Kidney glomerular epithelial cell (primary cell): ENCODE measurements around the gene TNFRSF12A.
A peak's percentile ranks its signal among the peaks of the same experiment; 100 is the strongest.
"Not testable (repeated sequence)": the region's sequence is repeated elsewhere in the genome, so short reads cannot be mapped to it uniquely, and the experiment has no call there.

ENCODE experiments used
- DNase-seq: peaks from one replicate; lab custom pipeline; 2025; lab: John Stamatoyannopoulos, UW

TNFRSF12A gene

DNA sequence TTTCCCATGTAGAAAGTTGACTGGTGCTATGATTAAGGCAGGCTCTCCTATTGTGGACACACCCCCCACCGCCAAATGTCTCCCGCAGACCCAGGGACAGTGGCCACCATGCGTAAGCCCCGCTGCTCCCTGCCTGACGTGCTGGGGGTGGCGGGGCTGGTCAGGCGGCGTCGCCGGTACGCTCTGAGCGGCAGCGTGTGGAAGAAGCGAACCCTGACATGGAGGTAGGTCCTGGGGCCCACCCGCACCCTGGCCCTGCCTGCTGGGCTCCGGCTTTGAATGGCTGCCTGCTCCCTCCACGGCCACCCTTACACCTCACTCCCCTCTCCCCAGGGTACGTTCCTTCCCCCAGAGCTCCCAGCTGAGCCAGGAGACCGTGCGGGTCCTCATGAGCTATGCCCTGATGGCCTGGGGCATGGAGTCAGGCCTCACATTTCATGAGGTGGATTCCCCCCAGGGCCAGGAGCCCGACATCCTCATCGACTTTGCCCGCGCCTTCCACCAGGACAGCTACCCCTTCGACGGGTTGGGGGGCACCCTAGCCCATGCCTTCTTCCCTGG is 29.8 kb downstream of the TNFRSF12A start:
- no peak for DNase-seq

DNA sequence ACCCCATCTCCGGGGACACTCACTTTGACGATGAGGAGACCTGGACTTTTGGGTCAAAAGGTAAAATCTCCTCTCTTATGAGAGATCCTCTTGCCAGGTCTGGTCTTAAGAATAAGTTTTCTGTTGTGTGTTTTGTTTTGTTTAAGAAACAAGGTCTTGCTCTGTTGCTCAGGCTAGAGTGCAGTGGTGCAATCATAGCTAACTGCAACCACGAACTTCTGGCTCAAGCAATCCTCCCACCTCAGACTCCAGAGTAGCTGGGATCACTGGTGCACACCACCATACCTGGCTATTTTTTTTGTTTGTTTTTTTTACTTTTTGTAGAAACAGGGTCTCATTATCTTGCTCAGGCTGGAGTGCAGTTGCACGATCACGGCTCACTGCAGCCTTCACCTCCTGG is 30.3 kb downstream of the TNFRSF12A start:
- no peak for DNase-seq

DNA sequence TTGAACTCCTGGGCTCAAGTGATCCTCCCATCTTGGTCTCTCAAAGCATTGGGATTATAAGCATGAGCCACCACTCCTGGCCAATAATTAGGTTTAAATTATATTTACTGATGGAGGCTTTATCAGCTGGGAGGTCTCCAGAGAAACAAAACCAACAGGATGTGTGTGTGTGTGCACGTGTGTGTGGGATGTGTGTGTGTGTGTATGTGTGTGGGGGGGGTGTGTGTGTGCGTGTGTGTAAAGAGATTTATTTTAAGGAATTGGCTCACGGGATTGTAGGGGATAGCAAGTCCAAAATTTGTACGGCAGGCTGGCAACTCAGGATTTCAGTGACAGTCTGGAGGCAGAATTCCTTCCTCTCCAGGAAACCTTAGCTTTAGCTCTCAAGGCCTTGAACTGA is 30.8 kb downstream of the TNFRSF12A start:
- DNase-seq: no peak

DNA sequence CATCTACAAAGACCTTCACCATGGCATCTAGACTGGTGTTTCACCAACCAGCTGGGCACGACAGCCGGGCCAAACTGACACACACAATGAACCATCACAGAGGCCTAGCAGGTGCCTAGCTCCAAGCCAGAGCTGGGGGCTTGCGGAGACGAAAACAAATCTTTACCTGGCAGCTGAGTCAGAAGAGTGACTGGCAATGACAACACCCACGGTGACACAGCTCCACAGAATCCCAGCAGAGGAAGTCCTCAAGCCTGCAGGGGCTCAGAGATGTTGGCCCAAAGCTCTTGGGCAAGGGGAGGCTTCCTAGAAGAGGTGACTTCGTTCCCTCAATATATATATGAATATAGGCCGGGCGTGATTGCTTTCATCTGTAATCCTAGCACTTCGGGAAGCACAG is 31.3 kb downstream of the TNFRSF12A start:
- DNase-seq: no peak

DNA sequence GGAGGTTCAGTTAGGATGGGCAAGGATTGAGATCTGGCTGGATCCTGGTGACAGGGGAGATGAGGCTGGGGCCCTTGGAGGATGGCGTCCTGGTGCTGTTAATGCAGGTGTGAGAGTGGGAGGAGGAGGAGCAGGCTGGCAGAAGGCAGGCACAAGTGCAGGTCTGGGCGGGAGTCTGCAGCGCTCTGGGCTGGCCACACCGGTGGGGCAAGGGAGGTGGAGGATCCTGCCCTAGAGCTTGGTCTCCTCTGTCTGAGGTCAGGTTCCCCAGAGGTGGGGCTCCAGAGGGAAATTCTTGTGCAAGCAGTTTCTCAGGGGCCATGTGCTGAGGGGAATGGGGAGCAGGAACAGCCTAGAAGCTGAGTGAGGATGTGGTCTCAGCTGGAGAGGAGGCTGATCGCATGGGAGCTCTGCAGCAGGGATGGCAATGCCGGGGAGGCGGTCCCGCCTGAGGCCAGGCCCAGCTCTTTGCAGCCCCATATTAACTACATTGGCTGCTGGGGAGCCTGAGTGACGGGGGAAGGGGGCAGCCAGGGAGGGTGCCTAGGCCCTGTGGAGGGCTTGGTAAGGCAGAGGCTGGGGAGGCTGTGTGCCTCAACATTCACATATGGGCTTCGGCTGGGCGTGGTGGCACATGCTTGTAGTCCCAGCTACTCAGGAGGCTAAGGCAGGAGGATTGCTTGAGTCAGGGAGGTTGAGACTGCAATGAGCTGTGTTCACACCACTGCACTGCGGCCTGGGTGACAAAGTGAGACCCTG is 32.6 kb downstream of the TNFRSF12A start:
- DNase-seq: not testable (repeated sequence)

DNA sequence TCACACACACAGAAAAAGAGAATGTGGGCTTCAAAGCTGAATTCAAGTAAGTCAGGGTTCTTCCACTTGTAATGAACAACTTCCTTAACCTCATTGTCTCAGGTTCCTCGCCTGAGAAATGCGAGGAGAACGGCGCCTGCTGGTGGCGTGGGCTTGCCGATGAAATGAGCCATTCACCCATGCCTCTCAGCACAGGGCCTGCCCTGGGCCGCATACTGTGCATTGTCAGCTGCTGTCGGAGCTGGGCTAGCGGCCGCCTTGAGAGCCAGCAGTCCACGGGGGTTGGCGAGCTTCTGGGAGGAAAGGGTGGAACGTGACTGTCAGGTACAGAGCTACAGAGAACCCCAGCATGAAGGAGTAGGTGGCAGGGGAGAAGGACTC is 33.2 kb downstream of the TNFRSF12A start:
- DNase-seq: not testable (repeated sequence)

DNA sequence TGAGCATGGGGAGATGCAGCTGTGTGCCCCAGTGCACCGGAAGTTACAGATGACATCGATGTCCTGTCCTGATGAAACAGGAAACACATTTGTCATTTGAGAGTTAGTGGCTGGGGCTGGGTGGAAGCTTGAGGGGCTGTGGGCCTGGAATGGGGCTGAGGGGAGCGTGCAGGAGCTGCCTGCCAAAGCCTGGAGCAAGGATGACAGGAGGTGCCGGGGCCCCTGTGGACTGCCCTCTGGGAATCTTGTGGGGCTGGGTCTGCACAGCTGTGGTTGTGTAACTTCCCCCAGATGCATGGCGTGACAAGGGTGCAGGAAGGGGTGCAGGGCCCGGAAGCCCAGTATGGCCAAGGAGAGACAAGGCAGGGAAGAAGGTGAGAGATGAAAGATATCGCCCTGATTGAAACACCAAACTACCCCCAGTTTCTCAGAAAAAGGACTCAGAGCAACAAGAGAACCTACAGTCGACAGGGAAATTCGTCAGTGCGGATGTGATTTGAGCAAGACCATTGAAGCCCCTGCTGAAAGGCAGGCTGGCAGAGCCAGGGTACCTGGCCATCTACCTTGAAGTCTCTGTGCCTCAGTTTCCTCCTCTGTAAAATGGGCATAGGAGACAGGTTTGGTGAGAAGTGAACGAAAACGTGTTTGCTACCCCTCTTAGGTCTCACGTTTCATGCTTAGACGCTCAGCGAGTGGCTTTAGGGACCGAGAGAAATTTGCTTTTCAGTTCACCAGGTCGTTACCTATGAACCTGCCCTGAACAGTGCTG is 35.0 kb downstream of the TNFRSF12A start:
- DNase-seq: no peak

DNA sequence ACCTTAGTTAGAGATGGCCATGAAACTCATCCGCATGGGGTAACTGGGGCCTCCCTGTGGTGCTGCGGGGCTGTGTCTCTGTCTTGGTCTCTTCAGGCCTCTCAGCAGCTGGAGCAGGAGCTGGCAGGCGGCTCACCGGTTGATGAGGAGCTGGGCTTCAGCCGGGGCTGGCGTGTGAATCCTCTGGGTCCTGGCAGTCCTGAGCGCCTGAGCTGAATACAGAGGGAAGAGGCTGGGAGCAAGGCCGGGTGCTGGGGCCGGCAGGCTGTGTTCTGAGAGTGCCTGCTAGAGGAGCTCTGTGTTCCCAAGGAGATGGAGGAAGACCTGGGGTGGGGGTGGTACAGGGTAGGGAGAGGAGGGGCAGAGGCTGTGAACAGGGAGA is 35.6 kb downstream of the TNFRSF12A start:
- DNase-seq: not testable (repeated sequence)

DNA sequence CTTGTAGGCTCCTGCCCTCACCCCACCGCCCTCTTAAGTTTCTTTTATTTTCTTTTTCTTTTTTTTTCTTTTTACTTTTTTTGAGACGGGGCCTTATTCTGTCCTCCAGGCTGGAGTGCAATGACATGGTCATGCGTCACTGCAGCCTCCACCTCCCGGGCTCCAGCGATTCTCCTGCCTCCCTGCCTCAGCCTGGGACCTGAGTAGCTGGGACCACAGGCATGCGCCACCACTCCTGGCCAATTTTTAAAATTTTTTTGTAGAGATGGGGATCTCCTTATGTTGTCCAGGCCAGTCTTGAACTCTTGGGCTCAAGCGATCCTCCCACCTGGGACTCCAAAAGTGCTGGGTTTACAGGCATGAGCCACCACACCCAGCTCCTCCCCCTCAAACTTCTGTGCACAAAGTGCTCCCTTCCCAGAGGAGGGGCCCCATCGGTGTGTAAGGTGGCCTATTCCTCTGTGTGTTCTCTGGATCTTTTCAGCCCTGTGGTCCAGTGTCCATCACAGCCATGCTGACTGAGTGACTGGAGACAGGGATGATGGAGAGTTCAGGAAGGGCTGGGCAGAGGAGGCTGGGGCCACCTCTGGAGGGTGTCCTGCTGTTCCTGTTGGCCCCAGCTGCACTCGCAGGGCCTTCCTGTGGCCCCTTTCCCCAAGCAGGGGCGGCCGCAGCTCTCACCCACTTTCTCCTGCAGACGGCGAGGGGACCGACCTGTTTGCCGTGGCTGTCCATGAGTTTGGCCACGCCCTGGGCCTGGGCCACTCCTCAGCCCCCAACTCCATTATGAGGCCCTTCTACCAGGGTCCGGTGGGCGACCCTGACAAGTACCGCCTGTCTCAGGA is 36.4 kb downstream of the TNFRSF12A start:
- DNase-seq: no peak

DNA sequence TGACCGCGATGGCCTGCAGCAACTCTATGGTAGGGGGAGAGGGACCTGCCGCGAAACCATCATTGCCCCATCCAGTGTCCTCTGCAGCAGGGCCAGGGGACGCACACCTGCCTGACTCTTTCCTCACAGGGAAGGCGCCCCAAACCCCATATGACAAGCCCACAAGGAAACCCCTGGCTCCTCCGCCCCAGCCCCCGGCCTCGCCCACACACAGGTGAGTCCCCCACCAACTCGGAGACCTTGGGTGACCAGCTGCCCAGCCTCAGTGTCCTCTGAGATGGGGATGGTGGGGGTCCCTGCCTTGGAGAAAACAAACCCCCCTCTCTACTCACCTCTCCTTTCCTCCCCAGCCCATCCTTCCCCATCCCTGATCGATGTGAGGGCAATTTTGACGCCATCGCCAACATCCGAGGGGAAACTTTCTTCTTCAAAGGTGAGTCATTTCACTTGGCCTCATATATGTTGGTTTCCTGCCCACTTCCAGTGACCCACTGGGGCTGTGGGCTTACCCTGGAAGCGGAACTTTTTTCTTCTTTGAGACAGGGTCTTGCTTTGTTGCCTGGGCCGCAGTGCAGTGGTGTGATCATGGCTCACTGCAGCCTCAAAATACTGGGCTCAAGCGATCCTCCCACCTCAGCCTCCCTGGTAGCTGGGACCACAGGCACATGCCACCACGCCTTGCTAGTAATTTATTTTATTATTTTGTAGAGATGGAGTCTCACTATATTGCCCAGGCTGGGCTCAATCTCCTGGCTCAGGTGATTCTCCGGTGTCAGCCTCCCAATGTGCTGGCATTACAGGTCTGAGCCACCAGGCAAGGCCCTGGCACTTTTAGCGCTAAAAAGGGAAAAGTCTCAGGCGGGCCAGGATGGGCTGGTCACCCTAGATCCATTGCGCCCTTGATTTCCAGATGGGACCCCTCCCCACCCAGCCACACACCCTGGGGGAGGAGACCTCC is 37.3 kb downstream of the TNFRSF12A start:
- no peak for DNase-seq

DNA sequence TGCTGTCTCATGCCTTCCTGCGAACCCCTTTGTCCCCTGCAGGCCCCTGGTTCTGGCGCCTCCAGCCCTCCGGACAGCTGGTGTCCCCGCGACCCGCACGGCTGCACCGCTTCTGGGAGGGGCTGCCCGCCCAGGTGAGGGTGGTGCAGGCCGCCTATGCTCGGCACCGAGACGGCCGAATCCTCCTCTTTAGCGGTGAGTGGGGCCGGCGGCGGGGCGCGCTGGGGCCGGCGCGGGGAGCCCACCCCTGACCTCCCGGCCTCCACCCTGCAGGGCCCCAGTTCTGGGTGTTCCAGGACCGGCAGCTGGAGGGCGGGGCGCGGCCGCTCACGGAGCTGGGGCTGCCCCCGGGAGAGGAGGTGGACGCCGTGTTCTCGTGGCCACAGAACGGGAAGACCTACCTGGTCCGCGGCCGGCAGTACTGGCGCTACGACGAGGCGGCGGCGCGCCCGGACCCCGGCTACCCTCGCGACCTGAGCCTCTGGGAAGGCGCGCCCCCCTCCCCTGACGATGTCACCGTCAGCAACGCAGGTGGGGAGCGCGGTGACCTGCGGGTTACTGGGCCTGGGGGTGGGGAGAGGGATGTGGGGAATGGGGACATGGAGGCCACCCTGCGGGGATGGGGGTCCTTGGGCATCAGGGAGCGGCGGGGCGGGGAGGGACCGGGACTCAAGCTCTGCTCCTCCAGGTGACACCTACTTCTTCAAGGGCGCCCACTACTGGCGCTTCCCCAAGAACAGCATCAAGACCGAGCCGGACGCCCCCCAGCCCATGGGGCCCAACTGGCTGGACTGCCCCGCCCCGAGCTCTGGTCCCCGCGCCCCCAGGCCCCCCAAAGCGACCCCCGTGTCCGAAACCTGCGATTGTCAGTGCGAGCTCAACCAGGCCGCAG is 38.2 kb downstream of the TNFRSF12A start:
- DNase-seq: no peak

DNA sequence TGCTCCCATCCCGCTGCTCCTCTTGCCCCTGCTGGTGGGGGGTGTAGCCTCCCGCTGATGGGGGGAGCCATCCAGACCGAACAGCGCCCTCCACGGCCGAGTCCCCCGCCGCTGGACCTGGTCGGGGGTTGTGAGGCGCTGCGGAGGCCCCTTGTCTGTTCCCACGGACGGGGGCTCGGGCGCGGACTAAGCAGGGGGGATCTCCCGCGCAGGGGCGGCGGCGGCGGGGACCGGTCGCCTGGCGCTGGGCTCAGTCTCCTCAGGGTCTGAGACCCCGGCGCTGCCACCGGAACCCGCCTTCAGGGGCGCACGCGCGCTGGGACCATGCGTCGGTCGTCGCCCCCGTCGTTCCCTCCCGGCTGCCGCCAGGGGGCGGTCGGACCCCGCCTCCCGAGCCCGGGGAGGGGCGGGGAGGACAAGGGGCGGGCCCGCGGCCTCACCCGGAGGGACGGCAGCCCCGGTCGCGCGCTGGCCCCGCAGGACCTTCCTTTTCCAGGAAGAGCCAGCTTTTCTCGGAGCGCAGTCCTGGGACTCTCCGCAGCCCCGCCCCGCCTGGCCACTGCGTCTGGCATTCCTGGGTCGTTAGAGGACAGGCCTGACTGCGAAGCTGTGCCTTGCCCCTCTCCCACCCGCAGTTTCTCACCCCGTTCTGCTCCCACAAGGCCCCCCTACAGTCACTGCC is 39.0 kb downstream of the TNFRSF12A start:
- no peak for DNase-seq

DNA sequence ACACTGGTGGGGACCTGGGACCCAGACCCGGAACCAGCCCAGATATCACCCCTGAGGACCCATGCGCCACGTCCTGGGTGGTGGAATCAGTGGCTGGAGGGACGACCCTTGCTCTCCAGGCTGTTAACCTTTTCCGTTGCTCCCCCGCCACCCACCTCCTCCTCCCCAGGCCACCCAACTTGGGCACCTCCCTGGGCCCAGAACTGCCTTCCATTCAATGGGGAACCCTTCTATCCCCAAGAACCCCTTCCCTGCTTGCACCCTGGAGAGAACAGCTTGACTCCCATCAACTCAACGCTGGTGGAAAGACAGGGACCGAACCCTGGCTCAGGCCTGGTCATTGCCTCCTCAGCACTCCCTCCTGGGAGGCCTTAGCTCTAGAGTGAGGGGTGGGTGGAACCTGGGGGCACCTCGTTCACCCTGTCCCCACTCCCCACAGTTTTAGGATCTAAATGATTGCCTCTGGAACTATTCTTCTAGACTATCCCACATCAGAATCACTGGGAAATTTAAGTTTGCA is 39.6 kb downstream of the TNFRSF12A start:
- DNase-seq: no peak

DNA sequence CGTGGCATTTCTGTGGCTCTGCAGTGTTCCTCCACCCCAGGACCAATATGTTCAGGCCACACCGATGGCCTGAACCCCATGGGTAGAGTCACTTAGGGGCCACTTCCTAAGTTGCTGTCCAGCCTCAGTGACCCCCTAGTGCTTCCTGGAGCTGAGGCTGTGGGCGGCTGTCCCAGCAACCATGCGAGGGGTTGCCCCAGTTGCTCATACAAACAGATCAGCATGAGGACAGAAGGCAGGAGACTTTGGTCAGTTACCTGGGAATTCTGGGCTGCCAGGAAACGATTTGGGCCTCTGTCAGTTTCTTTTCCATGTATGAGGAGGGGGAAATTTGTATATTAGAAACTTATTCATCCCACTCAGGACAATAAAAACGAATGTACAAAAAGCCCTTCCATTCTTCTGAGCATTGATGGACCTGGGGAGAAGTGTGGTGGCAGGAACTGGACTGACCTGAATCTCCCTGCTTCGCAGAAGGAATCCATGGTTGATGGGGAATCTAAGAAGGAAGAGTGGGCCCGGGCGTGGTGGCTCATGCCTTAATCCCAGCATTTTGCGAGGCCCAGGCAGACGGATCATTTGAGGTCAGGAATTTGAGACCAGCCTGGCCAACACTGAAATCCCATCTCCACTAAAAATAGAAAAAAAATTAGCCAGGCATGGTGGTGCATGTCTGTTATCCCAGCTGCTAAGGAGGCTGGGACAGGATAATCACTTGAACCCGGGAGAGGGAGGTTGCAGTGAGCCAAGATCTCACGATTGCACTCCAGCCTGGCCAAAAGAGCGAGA is 40.4 kb downstream of the TNFRSF12A start:
- no peak for DNase-seq

DNA sequence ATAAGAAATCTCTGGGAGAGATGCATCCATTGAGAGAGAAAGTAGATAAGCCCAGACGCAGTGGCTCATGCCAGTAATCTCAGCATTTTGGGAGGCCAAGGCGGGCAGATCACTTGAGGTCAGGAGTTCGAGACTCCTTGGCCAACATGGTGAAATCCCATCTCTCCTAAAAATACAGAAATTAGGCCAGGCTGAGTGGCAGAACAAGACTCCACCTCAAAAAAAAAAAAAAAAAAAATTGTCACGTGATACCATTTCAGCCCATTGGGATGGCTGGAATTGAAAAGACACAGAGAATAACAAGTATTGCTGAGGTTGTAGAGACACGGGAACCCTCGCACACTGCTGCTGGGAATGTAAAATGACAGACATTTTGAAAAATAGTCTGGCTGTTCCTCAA is 42.4 kb downstream of the TNFRSF12A start:
- no peak for DNase-seq

DNA sequence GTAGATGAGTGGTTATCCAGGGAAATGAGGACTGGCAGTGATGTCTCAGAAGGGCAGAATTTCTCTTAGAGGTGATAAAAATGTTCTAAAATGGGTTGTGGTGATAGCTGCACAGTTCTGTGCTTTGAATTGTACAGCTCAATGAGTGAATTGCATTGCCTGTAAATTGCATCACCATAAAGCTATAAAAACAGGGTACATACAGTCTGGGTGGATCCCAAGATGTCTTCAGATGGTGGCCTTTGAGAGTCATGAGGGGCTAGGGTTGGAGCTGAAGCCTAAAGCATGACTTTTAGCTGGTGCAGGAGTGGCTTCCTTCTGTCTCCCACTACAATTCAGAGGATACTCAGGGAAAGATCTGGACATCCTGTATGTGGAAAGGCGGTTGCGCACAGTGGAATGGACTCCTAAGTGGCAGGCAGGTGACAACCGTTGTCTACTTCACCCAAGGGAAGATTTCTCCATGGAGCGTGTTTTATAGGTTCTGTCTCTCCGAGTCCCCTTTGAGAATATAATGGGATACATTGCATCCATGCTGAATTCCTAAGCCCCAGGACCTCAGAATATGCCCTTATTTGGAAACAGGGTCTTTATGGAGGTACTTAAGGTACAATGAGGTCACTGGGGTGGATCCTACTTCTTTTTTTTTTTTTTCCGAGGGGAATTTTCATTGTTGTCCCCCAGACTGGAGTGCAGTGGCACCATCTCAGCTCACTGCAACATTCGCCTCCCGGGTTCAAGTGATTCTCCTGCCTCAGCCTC is 43.6 kb downstream of the TNFRSF12A start:
- no peak for DNase-seq

DNA sequence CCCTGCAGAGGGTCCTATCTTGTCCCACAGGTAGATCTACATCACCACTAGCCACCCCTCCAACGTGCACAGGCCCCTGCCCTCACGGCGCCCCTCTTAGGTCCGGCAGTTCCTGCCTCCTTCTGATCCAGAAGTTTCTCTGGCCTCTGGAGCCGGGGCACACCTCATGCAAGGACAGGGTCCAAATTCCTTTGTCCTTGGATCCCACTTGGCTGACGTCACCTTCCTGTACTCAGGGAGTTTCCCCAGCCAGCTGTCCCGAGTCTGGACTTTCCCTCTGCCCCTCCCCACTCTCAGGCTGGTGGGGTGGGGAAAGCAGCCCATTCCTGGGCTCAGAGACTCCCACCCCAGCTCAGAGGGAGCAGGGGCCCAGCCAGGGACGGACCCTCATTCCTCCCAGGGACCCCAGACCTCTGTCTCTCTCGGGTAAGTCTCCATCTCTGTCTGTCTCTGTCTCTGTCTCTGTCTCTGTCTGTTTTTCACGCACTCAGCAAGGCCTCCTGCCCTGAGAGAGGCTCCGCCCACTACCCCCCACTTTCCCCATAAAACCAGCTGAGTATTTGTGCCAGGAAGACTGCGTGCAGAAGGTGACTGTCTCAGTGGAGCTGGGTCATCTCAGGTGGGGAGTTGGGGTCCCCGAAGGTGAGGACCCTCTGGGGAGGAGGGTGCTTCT is 45.0 kb downstream of the TNFRSF12A start, which contains the start of gene IL32:
Gene IL32 (plus strand): TSS at position 572 of the 673 bp plus-strand sequence. CDS start 172 bp downstream, outside the sequence.
- peak; percentile 83 for DNase-seq
